Activated CD4-positive, alpha-beta T cell treated with anti-CD3 and anti-CD28 coated beads, Interleukin-2, Interleukin-4, amounts not matched to agents 100 ng/mL and 50 ng/mL, durations not matched to agents 16 hours and 8 hours (primary cell): ENCODE measurements around the gene FIS1.
"Not testable (repeated sequence)": the region's sequence is repeated elsewhere in the genome, so short reads cannot be mapped to it uniquely, and the experiment has no call there.

Experiments
- DNase-seq: peaks from one replicate; pipeline ENCODE4 v3.0.0-alpha.2; 2020; ENCODE audit warnings: low spot score

Gene FIS1

DNA sequence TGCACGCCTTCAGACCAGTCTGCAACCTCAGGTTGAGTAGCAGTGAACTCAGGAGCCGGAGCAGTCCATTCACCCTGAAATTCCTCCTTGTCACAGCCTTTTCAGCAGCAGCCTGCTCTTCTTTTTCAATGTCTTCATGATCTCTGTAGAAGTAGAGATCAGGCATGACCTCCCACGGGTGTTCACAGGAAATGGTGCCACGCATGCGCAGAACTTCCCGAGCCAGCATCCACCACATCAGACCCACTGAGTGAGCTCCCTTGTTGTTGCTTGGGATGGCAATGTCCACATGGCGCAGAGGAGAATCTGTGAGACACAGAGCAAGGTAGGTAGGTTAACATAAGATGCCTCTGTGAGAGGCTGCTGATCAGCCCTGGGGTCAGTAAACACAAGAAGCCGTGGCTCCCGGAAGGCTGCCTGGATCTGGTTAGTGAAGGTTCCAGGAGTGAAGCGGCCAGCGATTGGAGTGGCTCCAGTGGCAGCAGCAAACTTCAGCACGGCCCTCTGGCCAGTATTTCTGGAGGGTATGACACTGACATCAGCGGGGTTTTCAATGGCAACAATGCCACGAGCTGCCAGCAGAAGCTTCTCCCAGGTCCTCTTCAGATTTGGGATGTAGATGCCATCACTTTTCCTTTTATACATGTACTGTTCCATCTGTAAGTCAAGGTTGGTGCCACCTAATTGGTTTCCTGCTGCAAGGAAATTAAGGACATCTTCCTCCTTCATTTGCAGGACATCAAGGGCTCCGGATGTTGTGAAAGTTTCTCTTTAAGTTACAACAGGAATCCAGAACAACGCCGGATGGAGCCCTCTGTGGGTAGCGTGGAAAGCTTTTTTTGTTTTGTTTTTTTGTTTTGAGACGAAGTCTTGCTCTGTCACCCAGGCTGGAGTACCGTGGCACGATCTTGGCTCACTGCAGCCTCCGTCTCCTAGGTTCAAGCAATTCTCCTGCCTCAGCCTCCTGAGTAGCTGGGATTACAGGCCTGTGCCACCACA lies 40.8 kb downstream of the FIS1 start:
- not testable (repeated sequence) for DNase-seq

DNA sequence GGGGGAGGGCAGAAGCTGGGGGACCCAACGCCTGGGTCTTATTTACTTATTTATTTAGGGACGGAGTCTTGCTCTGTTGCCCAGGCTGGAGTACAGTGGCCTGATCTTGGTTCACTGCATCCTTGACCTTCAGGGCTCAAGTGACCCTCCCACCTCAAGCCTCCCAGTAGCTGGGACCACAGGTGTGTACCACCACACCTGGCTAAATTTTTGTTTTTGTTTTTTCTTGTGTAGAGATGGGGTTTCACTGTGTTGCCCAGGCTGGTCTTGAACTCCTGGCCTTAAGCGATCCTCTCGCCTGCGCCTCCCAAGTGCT lies 42.3 kb downstream of the FIS1 start:
- DNase-seq = no peak

DNA sequence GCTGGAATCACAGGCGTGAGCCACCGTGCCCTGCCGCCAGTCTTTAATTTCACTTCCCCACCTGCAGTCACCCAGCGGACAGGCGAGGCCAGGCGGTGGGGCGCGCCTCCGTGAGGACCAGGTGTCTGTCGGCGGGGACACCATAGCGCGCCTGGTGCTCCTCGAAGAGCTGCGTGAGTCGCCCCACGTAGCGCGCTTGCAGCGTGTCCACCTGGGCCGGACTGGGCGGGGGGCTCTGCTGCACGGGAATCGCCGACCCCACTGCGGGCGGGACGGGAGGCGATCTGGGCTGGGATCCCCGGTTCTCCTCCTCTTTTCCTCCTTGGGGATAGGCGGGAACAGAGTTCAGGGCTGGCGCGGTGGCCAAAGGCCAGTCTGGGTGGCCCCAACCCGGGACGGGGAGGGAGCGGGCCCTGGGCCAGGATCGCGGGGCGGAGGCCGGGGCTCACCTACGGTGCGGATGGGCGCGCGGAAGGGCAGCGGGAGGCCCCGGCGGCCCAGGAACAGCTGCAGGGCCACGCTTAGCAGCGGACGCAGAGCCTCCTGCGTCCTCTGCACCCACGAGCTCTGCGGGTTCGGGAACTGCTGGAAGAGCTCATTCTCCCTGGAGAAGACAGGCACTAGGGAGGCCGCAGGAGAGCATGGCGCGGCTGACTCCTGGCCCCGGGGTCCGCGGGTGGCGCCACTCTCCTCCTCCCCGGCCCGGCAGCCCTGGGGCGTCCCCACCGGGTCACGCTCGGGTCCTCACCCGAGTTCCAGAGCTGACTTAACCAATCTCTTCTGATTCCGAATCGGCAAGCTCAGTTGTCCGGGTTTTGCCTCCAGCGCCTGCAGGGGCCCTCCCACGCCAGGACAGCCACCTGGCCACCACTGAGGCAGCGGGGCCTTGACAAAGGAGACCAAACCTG lies 42.9 kb downstream of the FIS1 start:
- DNase-seq = no peak

DNA sequence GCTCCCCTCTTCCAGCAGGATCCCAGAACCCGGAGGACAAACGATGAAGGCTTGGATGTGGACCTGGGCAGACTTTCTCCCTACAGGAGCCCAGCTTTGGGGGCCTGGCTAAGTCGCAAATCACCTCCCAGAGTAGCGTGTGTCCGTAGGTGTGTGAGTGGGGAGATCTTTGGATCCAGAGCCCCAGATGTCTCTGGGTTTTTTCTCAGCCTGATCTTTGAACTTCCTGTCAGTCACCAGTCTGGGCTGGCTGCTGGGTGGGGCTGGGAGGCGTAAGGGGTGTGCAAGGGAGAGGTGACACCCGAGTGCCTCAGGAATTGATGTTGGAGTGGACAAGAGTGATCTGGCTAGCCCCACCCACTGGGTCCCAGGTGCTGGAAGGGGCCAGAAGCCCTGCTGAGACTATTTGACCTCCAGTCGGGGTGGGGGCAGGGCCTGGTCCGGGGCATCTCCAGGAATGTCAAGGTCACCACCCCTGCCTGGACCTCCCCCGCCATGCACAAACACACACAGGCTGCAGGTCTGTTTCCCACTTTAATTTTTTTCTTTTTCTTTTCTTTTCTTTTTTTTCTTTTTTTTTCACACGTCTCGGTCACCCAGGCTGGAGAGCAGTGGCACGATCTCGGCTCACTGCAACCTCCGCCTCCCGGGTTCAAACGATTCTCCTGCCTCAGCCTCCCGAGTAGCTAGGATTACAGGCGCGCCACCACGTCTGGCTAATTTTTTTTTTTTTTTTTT lies 43.9 kb downstream of the FIS1 start, which contains the start of gene MOGAT3:
Gene MOGAT3 (minus strand): TSS at position 175 of the 738 bp plus-strand sequence. CDS start 182 bp downstream, outside the sequence.
- DNase-seq = no peak

DNA sequence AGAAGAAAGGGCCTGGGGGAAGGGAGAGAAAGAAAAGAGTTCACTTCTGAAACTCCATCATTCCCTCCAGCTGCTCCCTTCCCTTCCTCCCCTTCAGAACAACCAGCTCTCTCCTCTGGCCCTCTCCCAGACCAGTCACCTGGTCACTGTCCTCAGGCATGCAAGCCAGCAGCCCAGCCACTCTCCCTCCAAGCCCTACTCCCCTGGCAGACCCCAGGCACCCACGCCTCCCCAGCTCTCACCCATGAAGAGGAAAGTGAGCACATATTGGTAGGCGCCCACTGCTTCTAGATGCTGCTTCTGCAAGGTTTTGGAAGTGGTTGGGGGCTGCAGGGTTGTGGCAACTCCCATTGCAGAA lies 44.4 kb downstream of the FIS1 start:
- no peak for DNase-seq

DNA sequence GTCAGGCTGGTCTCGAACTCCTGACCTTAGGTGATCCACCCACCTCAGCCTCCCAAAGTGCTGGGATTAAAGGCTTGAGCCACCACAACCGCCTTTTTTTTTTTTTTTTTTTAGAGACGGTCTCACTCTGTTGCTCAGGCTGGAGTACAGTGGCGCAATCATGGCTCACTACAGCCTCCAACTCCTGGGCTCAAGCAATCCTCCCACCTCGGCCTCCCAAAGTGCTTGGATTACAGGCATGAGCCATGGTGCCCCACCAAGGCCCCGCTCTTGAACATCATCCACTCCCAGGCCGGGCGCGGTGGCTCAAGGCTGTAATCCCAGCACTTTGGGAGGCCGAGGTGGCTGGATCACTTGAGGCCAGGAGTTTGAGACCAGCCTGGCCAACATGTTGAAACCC lies 45.4 kb downstream of the FIS1 start:
- not testable (repeated sequence) for DNase-seq

DNA sequence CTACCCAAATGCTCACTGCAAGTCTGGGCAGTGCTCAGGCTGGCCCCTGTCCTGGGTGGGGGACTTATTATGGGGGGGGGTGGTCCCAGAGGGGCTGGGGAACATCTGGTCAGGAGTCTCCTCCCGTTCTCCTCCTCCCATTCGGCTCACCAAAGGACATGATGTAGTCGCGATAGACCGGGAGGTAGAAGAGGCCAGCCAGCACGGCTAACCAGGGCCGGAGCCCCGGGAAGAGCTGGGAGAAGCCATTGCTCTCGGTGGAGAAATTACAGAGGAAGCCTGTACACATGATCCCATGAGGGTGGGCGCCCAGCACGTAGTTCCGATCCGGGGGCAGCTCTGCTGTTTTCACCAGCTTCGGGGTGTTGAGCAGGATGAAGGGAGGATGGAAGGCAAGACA lies 46.4 kb downstream of the FIS1 start:
- DNase-seq = no peak

DNA sequence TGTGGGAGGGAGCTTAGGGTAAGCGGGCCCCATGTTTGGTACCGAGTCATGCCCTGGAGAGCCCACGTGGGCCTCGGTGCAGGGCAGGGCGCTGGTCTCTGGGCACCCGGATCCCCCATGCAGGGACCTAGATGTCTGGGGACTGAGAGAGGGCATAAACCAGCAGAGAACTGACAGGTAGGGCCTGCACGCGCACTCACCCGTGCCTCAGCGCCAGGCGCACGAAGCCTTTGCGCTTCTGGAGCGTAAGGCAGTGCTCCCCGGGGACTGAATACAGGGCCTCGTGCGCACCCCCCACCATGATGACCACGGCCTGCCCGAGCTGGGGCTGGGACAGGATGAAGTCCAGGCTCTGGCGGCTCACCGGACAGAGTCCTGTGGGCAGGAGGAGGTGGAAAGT lies 46.9 kb downstream of the FIS1 start:
- DNase-seq = no peak

DNA sequence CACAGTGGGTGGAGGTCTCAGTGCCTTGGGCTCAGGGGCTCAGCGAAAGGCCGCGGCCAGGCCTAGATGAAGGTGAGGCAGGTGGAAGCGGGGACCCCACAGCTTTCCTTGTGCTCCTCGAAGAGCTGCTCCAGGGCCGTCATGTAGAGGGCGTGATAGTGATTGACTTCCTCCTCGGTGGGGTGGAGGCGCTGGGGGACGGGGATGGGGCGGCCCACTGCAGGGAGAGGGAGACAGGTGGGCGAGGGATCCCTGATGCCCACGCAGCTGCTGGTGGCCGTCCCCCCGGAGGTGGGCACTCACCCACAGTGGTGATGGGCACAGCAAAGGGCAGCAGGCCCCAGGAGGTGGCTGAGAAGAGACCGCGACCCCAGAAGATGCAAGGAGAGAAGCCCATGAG lies 49.0 kb downstream of the FIS1 start:
- DNase-seq = no peak
